HEK293T (cell line): ENCODE measurements around the gene LAMA5.

Experiments used
- BHLHE40 ChIP-seq: fragments of 450-650 bp; IDR thresholded peaks from 2 replicates; pipeline ENCODE4 v1.6.1; 2016; ENCODE audit warnings: mild to moderate bottlenecking, moderate library complexity, borderline replicate concordance
- FOXK2 ChIP-seq: fragments of 450-650 bp; IDR thresholded peaks from 2 replicates; pipeline ENCODE4 v1.6.1; 2016; ENCODE audit warnings: mild to moderate bottlenecking
- L3MBTL2 ChIP-seq: fragments of 450-650 bp; conservative IDR thresholded peaks from 2 replicates; pipeline ENCODE4 v1.6.1; 2016; ENCODE audit warnings: mild to moderate bottlenecking
- SUZ12 ChIP-seq: fragments of 450-650 bp; IDR thresholded peaks from 2 replicates; pipeline ENCODE4 v1.6.1; 2016; ENCODE audit warnings: mild to moderate bottlenecking
- TARDBP ChIP-seq: fragments of 450-650 bp; IDR thresholded peaks from 2 replicates; pipeline ENCODE4 v1.6.1; 2016
- TF ChIP-seq, protein P1 (sequence below): fragments of 450-650 bp; IDR thresholded peaks from 2 replicates; pipeline ENCODE4 v1.6.1; 2016

GRCh38 chr20:62402456-62403150 is 35.5 kb upstream of the LAMA5 start:
- TF ChIP-seq L3MBTL2: no peak
- TF ChIP-seq FOXK2: no peak
- no peak for TF ChIP-seq BHLHE40
- TF ChIP-seq, protein P1, sequence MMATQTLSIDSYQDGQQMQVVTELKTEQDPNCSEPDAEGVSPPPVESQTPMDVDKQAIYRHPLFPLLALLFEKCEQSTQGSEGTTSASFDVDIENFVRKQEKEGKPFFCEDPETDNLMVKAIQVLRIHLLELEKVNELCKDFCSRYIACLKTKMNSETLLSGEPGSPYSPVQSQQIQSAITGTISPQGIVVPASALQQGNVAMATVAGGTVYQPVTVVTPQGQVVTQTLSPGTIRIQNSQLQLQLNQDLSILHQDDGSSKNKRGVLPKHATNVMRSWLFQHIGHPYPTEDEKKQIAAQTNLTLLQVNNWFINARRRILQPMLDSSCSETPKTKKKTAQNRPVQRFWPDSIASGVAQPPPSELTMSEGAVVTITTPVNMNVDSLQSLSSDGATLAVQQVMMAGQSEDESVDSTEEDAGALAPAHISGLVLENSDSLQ: no peak
- no peak for TF ChIP-seq TARDBP
- no peak for TF ChIP-seq SUZ12
